GM23338 (cell line): ENCODE data around the gene DCUN1D2. TPM values are rescaled to one million over a fixed set of nuclear protein-coding genes. Genes with fewer than 3 reads are reported as not detected.
A peak's percentile ranks its signal among the peaks of the same experiment; 100 is the strongest.

Experiments
- ATAC-seq: fragments of 200-7000 bp; cut with Tn5 transposase; 3 replicates; pipeline ENCODE4 v1.9.1; 2020
- DNase-seq: peaks from one replicate; pipeline ENCODE4 v3.0.0-alpha.2; 2015; ENCODE audit warnings: low spot score
- H2AFZ ChIP-seq: fragments of 200-600 bp; sonication (generic); 2 replicates; pipeline ENCODE4 v1.8.0; 2016; ENCODE audit warnings: antibody characterized with exemption, mild to moderate bottlenecking, moderate library complexity
- H3F3A ChIP-seq: fragments of 200-600 bp; sonication (generic); replicated peaks from 2 replicates; pipeline ENCODE4 v1.8.0; 2017; ENCODE audit warnings: antibody characterized with exemption, mixed run types, low read depth
- H3K27ac ChIP-seq: fragments of 200-600 bp; sonication (generic); 2 replicates; pipeline ENCODE4 v1.6.1; 2016; ENCODE audit warnings: low read depth
- H3K27me3 ChIP-seq: fragments of 200-600 bp; sonication (generic); 2 replicates; pipeline ENCODE4 v1.8.0; 2016; ENCODE audit warnings: mild to moderate bottlenecking, mixed run types, moderate library complexity; ENCODE audit not compliant: insufficient read depth
- H3K36me3 ChIP-seq: fragments of 200-600 bp; sonication (generic); 2 replicates; pipeline ENCODE4 v1.8.0; 2016; ENCODE audit warnings: mild to moderate bottlenecking; ENCODE audit not compliant: insufficient read depth
- H3K4me1 ChIP-seq: fragments of 200-600 bp; sonication (generic); 2 replicates; pipeline ENCODE4 v1.8.0; 2016; ENCODE audit warnings: mild to moderate bottlenecking, moderate library complexity; ENCODE audit not compliant: insufficient read depth
- H3K4me2 ChIP-seq: fragments of 200-600 bp; sonication (generic); 2 replicates; pipeline ENCODE4 v1.7.1; 2017; ENCODE audit warnings: mixed run types
- H3K4me3 ChIP-seq: fragments of 200-600 bp; sonication (generic); 2 replicates; pipeline ENCODE4 v1.6.1; 2016; ENCODE audit warnings: mixed run types
- H3K79me2 ChIP-seq: fragments of 200-600 bp; sonication (generic); replicated peaks from 2 replicates; pipeline ENCODE4 v1.8.0; 2017; ENCODE audit warnings: mild to moderate bottlenecking; ENCODE audit not compliant: insufficient read depth
- H3K9me2 ChIP-seq: fragments of 200-600 bp; sonication (generic); 2 replicates; pipeline ENCODE4 v1.8.0; 2017; ENCODE audit not compliant: insufficient read depth
- H4K20me1 ChIP-seq: fragments of 200-600 bp; sonication (generic); replicated peaks from 2 replicates; pipeline ENCODE4 v1.8.0; 2017; ENCODE audit warnings: mild to moderate bottlenecking; ENCODE audit not compliant: insufficient read depth
- H3K27ac Mint-ChIP-seq: 2 replicates; pipeline ENCODE4 v1.8.0; 2020; ENCODE audit warnings: inconsistent platforms, mild to moderate bottlenecking, moderate library complexity, mixed read lengths
- H3K27me3 Mint-ChIP-seq: 3 replicates; pipeline ENCODE4 v1.8.0; 2022; ENCODE audit warnings: low read depth, mild to moderate bottlenecking, moderate library complexity, mixed read lengths, inconsistent platforms; ENCODE audit not compliant: insufficient read depth, poor library complexity
- H3K36me3 Mint-ChIP-seq: 3 replicates; pipeline ENCODE4 v1.8.0; 2021; ENCODE audit warnings: low read depth, mild to moderate bottlenecking, inconsistent platforms, moderate library complexity, mixed read lengths
- H3K4me1 Mint-ChIP-seq: 3 replicates; pipeline ENCODE4 v1.8.0; 2020; ENCODE audit warnings: mild to moderate bottlenecking, inconsistent platforms, mixed read lengths
- H3K4me3 Mint-ChIP-seq: 3 replicates; pipeline ENCODE4 v1.8.0; 2021; ENCODE audit warnings: moderate library complexity, mild to moderate bottlenecking, inconsistent platforms, mixed read lengths
- H3K9me3 Mint-ChIP-seq: 3 replicates; pipeline ENCODE4 v1.8.0; 2020; ENCODE audit warnings: moderate library complexity, mild to moderate bottlenecking, inconsistent platforms, mixed read lengths
- EZH2 ChIP-seq: fragments of 200-600 bp; sonication (generic); IDR thresholded peaks from one replicate; pipeline ENCODE4 v1.8.0; 2017; ENCODE audit warnings: antibody characterized with exemption, mild to moderate bottlenecking, low read depth; ENCODE audit not compliant: unreplicated experiment
- EZH2phosphoT487 ChIP-seq: fragments of 200-600 bp; sonication (generic); IDR thresholded peaks from one replicate; pipeline ENCODE4 v1.8.1; 2018; ENCODE audit warnings: antibody characterized with exemption; ENCODE audit not compliant: unreplicated experiment
- JUNB ChIP-seq: IDR thresholded peaks from one replicate; pipeline ENCODE4 v1.6.1; 2016; ENCODE audit warnings: antibody characterized with exemption; ENCODE audit not compliant: unreplicated experiment
- STAT1 ChIP-seq: IDR thresholded peaks from one replicate; pipeline ENCODE4 v1.6.1; 2016; ENCODE audit warnings: antibody characterized with exemption; ENCODE audit not compliant: unreplicated experiment
- ZNF331 ChIP-seq: fragments of 250-450 bp; sonication (Bioruptor Pico); IDR thresholded peaks from 2 replicates; pipeline ENCODE4 v1.5.0; 2020; ENCODE audit warnings: low read depth, mild to moderate bottlenecking, moderate library complexity
- polyA plus RNA-seq: library from polyadenylated mRNA; unstranded; fragments of >200 nt; fragmentation: Nextera tagmentation; extraction: Ambion mirVana; gene quantifications from 2 replicates; pipeline ENCODE4 v1.2.1, GENCODE V29; 2016
- total RNA-seq: library from RNA; depleted of rRNA; stranded (reverse); fragments of >200 nt; shearing (Covaris generic); gene quantifications from 2 replicates; pipeline ENCODE4 v1.2.3, GENCODE V29; 2014
- TF ChIP-seq, protein P1 (sequence below): fragments of 250-450 bp; sonication (Bioruptor Pico); IDR thresholded peaks from 2 replicates; pipeline ENCODE4 v1.5.0; 2020; ENCODE audit warnings: mild to moderate bottlenecking, moderate library complexity
- TF ChIP-seq, protein P2 (sequence below), 2 experiments: fragments of 200-600 bp in 1 of 2; sonication (generic) in 1 of 2; conservative IDR thresholded peaks; 2 replicates each; pipeline versions ENCODE4 v1.5.1 to v1.6.1; 2016 to 2017; ENCODE audit warnings: antibody characterized with exemption in 2 of 2, low read depth in 2 of 2, mild to moderate bottlenecking in 2 of 2, moderate library complexity in 1 of 2
- TF ChIP-seq, protein P3 (sequence below): IDR thresholded peaks from 2 replicates; pipeline ENCODE4 v1.6.1; 2016; ENCODE audit warnings: antibody characterized with exemption

The DCUN1D2 gene
- total and polyA plus RNA-seq, 2 experiments from 2014 or later, result 12.3 to 38.0 TPM

DNA sequence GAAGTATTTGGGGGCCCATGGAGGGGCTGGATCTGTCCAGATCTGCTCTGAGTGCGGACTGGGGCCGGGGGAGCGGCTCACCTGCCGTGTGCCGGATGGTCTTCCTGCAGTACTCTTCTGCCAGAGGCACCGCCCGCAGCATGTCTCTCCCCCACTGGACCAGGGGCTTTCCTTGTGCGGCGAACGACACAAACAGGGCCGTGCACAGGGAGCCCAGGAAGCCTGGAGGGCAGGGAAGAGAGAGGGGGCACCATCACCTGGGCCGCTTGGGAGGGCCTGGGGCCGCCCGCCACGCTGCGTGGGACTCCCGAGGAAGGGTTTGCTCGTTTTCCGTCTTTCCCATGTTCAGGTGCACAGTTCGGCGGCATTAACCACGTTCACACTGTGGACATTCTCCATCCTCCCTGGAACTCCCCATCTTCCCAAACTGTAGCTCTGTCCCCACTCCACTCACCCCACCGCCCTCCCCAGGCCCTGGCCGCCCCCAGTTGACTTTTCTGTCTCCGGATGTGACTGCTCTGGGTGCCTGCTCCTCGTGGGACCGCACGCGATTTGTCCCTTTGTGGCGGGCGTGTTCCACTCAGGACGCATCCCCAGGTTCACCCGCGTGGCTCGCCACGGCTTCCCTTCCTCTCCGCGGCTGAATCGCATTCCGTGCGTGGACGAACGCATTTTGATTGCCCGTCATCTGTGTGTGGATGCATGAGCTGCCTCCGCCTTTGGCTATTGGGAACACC, 61.5 kb downstream of the DCUN1D2 start:
- Histone ChIP-seq H4K20me1 (no peaks in the 10 kb centered on the region), H3K27me3 (no peaks in the 10 kb centered on the region), H3K9me2 (no peaks in the 10 kb centered on the region), H3K4me1 (no peaks in the 10 kb centered on the region), H2AFZ (no peak overlapping the region), H3F3A (no peaks in the 10 kb centered on the region), H3K36me3 (no peaks in the 10 kb centered on the region), H3K4me2 (no peak overlapping the region), H3K27ac (no peak overlapping the region; the same call in 1 of the 2 replicates), H3K4me3 (no peak overlapping the region), H3K79me2 (no peaks in the 10 kb centered on the region)
- H3K4me1 Mint-ChIP-seq, result peaks cover 3% of the 10 kb centered on the region; the same call in 1 of the 3 replicates
- no peak overlapping the region for H3K4me3 Mint-ChIP-seq
- ATAC-seq, result no peak
- peaks cover 4% of the 10 kb centered on the region for H3K27me3 Mint-ChIP-seq
- no peaks in the 10 kb centered on the region for H3K36me3 Mint-ChIP-seq
- TF ChIP-seq JUNB (no peak), EZH2phosphoT487 (no peak), STAT1 (no peak)
- TF ChIP-seq, protein P1, sequence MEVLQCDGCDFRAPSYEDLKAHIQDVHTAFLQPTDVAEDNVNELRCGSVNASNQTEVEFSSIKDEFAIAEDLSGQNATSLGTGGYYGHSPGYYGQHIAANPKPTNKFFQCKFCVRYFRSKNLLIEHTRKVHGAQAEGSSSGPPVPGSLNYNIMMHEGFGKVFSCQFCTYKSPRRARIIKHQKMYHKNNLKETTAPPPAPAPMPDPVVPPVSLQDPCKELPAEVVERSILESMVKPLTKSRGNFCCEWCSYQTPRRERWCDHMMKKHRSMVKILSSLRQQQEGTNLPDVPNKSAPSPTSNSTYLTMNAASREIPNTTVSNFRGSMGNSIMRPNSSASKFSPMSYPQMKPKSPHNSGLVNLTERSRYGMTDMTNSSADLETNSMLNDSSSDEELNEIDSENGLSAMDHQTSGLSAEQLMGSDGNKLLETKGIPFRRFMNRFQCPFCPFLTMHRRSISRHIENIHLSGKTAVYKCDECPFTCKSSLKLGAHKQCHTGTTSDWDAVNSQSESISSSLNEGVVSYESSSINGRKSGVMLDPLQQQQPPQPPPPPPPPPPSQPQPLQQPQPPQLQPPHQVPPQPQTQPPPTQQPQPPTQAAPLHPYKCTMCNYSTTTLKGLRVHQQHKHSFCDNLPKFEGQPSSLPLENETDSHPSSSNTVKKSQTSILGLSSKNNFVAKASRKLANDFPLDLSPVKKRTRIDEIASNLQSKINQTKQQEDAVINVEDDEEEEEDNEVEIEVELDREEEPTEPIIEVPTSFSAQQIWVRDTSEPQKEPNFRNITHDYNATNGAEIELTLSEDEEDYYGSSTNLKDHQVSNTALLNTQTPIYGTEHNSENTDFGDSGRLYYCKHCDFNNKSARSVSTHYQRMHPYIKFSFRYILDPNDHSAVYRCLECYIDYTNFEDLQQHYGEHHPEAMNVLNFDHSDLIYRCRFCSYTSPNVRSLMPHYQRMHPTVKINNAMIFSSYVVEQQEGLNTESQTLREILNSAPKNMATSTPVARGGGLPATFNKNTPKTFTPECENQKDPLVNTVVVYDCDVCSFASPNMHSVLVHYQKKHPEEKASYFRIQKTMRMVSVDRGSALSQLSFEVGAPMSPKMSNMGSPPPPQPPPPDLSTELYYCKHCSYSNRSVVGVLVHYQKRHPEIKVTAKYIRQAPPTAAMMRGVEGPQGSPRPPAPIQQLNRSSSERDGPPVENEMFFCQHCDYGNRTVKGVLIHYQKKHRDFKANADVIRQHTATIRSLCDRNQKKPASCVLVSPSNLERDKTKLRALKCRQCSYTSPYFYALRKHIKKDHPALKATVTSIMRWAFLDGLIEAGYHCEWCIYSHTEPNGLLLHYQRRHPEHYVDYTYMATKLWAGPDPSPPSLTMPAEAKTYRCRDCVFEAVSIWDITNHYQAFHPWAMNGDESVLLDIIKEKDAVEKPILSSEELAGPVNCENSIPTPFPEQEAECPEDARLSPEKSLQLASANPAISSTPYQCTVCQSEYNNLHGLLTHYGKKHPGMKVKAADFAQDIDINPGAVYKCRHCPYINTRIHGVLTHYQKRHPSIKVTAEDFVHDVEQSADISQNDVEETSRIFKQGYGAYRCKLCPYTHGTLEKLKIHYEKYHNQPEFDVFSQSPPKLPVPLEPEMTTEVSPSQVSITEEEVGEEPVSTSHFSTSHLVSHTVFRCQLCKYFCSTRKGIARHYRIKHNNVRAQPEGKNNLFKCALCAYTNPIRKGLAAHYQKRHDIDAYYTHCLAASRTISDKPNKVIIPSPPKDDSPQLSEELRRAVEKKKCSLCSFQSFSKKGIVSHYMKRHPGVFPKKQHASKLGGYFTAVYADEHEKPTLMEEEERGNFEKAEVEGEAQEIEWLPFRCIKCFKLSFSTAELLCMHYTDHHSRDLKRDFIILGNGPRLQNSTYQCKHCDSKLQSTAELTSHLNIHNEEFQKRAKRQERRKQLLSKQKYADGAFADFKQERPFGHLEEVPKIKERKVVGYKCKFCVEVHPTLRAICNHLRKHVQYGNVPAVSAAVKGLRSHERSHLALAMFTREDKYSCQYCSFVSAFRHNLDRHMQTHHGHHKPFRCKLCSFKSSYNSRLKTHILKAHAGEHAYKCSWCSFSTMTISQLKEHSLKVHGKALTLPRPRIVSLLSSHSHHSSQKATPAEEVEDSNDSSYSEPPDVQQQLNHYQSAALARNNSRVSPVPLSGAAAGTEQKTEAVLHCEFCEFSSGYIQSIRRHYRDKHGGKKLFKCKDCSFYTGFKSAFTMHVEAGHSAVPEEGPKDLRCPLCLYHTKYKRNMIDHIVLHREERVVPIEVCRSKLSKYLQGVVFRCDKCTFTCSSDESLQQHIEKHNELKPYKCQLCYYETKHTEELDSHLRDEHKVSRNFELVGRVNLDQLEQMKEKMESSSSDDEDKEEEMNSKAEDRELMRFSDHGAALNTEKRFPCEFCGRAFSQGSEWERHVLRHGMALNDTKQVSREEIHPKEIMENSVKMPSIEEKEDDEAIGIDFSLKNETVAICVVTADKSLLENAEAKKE (CRISPR knock-in tag), result no peak
- H3K9me3 Mint-ChIP-seq, result no peaks in the 10 kb centered on the region
- no peak for DNase-seq
- no peak overlapping the region for H3K27ac Mint-ChIP-seq

DNA sequence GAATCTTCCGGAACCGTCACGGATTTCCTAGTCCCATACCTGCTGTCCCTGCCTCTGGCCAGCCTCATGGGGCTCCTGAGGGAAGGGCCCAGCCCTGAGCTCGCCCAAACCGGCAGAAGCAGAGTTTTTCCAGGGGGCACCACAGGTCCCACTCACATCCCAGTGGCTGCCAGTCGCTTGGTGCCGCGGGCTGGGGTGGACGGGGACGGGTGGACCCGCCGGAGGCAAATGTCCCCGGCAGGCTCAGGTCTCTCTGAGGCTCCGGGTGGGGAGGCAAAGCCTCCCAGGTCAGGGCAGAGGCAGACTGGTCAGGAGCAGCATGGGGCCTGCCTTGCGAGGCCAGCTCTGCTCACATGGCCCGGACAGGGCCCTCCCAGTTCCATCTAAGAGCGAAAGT, 62.0 kb downstream of the DCUN1D2 start:
- H3F3A ChIP-seq, result no peaks in the 10 kb centered on the region
- H3K4me3 Mint-ChIP-seq, result no peak overlapping the region
- H3K27ac Mint-ChIP-seq, result peak overlapping the region; percentile 93
- no peak for DNase-seq
- no peaks in the 10 kb centered on the region for H3K27me3 ChIP-seq
- no peak overlapping the region for H3K4me3 ChIP-seq
- H3K36me3 ChIP-seq, result no peaks in the 10 kb centered on the region
- peak; percentile 32 for ATAC-seq
- H3K27me3 Mint-ChIP-seq, result peaks cover 3% of the 10 kb centered on the region
- H3K4me1 Mint-ChIP-seq, result peaks cover 3% of the 10 kb centered on the region; the same call in 1 of the 3 replicates
- H3K27ac ChIP-seq, result no peak overlapping the region; the same call in 1 of the 2 replicates
- H3K36me3 Mint-ChIP-seq, result no peaks in the 10 kb centered on the region
- no peak overlapping the region for H3K4me2 ChIP-seq
- no peaks in the 10 kb centered on the region for H3K79me2 ChIP-seq
- H2AFZ ChIP-seq, result peak overlapping the region; percentile 43; the same call in 1 of the 2 replicates
- H3K9me3 Mint-ChIP-seq, result no peaks in the 10 kb centered on the region
- H3K9me2 ChIP-seq, result no peaks in the 10 kb centered on the region
- no peaks in the 10 kb centered on the region for H3K4me1 ChIP-seq
- H4K20me1 ChIP-seq, result no peaks in the 10 kb centered on the region
- TF ChIP-seq ZNF331 (CRISPR knock-in tag) (no peak), STAT1 (no peak), EZH2 (no peak)
- TF ChIP-seq, protein P2, sequence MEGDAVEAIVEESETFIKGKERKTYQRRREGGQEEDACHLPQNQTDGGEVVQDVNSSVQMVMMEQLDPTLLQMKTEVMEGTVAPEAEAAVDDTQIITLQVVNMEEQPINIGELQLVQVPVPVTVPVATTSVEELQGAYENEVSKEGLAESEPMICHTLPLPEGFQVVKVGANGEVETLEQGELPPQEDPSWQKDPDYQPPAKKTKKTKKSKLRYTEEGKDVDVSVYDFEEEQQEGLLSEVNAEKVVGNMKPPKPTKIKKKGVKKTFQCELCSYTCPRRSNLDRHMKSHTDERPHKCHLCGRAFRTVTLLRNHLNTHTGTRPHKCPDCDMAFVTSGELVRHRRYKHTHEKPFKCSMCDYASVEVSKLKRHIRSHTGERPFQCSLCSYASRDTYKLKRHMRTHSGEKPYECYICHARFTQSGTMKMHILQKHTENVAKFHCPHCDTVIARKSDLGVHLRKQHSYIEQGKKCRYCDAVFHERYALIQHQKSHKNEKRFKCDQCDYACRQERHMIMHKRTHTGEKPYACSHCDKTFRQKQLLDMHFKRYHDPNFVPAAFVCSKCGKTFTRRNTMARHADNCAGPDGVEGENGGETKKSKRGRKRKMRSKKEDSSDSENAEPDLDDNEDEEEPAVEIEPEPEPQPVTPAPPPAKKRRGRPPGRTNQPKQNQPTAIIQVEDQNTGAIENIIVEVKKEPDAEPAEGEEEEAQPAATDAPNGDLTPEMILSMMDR (conservative IDR thresholded peaks at IDR 0.05; ENCODE audit: low read depth in 2 of 2), result no peak
- TF ChIP-seq, protein P3, sequence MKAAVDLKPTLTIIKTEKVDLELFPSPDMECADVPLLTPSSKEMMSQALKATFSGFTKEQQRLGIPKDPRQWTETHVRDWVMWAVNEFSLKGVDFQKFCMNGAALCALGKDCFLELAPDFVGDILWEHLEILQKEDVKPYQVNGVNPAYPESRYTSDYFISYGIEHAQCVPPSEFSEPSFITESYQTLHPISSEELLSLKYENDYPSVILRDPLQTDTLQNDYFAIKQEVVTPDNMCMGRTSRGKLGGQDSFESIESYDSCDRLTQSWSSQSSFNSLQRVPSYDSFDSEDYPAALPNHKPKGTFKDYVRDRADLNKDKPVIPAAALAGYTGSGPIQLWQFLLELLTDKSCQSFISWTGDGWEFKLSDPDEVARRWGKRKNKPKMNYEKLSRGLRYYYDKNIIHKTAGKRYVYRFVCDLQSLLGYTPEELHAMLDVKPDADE, result no peak
